GM18870 (cell line): ENCODE results near the gene ADGRV1.

Experiments used
- ATAC-seq: cut with Tn5 transposase; IDR thresholded peaks from one replicate; pipeline ENCODE4 v1.9.1; 2021; ENCODE audit warnings: moderate library complexity; ENCODE audit not compliant: unreplicated experiment

ADGRV1 gene

GRCh38 chr5:91123291-91123690 lies 564.7 kb downstream of the ADGRV1 start:
- ATAC-seq: no peak

GRCh38 chr5:91123901-91124300 lies 565.3 kb downstream of the ADGRV1 start:
- no peak for ATAC-seq

- no peak for ATAC-seq
Observed at GRCh38 chr5:91125916-91126315, 567.3 kb downstream of the ADGRV1 start.

- ATAC-seq: no peak
Observed at GRCh38 chr5:91126448-91126847, 567.9 kb downstream of the ADGRV1 start.

- no peak for ATAC-seq
Observed at GRCh38 chr5:91126888-91127287, 568.3 kb downstream of the ADGRV1 start.

GRCh38 chr5:91127456-91128081 lies 569.0 kb downstream of the ADGRV1 start:
- no peak for ATAC-seq

GRCh38 chr5:91128604-91129003 lies 570.0 kb downstream of the ADGRV1 start:
- no peak for ATAC-seq

GRCh38 chr5:91129748-91130147 lies 571.2 kb downstream of the ADGRV1 start:
- ATAC-seq: no peak

- ATAC-seq: no peak
Observed at GRCh38 chr5:91130759-91131158, 572.2 kb downstream of the ADGRV1 start.

- peak; percentile 74 for ATAC-seq
Observed at GRCh38 chr5:91132550-91132949, 574.0 kb downstream of the ADGRV1 start.

- ATAC-seq: no peak
Observed at GRCh38 chr5:91133183-91133582, 574.6 kb downstream of the ADGRV1 start.

- no peak for ATAC-seq
Observed at GRCh38 chr5:91135475-91136248, 577.1 kb downstream of the ADGRV1 start.

- no peak for ATAC-seq
Observed at GRCh38 chr5:91136271-91136670, 577.7 kb downstream of the ADGRV1 start.

GRCh38 chr5:91137647-91138046 lies 579.0 kb downstream of the ADGRV1 start:
- ATAC-seq: no peak

- peak; percentile 57 for ATAC-seq
Observed at GRCh38 chr5:91139572-91140200, 581.1 kb downstream of the ADGRV1 start.

GRCh38 chr5:91140657-91141056 lies 582.1 kb downstream of the ADGRV1 start:
- ATAC-seq: no peak

GRCh38 chr5:91141642-91142041 lies 583.0 kb downstream of the ADGRV1 start:
- ATAC-seq: no peak

GRCh38 chr5:91142386-91142785 lies 583.8 kb downstream of the ADGRV1 start:
- no peak for ATAC-seq

- ATAC-seq: no peak
Observed at GRCh38 chr5:91142819-91143218, 584.2 kb downstream of the ADGRV1 start.

GRCh38 chr5:91143840-91144239 lies 585.2 kb downstream of the ADGRV1 start:
- no peak for ATAC-seq

- no peak for ATAC-seq
Observed at GRCh38 chr5:91144491-91145332, 586.1 kb downstream of the ADGRV1 start.
